HG02840 (cell line): ENCODE results near the gene LRCH2.
"Not testable (repeated sequence)": the region's sequence is repeated elsewhere in the genome, so short reads cannot be mapped to it uniquely, and the experiment has no call there.

ENCODE experiments used
- ATAC-seq: cut with Tn5 transposase; IDR thresholded peaks from one replicate; pipeline ENCODE4 v1.9.1; 2021; ENCODE audit warnings: mild to moderate bottlenecking, moderate library complexity, moderate number of reproducible peaks; ENCODE audit not compliant: unreplicated experiment, low FRiP score

Gene LRCH2, protein sequence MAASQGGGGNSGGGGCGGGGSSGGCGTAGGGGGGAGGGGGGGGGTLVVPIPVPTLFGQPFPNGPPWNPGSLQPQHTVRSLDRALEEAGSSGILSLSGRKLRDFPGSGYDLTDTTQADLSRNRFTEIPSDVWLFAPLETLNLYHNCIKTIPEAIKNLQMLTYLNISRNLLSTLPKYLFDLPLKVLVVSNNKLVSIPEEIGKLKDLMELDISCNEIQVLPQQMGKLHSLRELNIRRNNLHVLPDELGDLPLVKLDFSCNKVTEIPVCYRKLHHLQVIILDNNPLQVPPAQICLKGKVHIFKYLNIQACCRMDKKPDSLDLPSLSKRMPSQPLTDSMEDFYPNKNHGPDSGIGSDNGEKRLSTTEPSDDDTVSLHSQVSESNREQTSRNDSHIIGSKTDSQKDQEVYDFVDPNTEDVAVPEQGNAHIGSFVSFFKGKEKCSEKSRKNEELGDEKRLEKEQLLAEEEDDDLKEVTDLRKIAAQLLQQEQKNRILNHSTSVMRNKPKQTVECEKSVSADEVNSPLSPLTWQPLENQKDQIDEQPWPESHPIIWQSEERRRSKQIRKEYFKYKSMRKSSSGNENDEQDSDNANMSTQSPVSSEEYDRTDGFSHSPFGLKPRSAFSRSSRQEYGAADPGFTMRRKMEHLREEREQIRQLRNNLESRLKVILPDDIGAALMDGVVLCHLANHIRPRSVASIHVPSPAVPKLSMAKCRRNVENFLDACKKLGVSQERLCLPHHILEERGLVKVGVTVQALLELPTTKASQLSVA

DNA sequence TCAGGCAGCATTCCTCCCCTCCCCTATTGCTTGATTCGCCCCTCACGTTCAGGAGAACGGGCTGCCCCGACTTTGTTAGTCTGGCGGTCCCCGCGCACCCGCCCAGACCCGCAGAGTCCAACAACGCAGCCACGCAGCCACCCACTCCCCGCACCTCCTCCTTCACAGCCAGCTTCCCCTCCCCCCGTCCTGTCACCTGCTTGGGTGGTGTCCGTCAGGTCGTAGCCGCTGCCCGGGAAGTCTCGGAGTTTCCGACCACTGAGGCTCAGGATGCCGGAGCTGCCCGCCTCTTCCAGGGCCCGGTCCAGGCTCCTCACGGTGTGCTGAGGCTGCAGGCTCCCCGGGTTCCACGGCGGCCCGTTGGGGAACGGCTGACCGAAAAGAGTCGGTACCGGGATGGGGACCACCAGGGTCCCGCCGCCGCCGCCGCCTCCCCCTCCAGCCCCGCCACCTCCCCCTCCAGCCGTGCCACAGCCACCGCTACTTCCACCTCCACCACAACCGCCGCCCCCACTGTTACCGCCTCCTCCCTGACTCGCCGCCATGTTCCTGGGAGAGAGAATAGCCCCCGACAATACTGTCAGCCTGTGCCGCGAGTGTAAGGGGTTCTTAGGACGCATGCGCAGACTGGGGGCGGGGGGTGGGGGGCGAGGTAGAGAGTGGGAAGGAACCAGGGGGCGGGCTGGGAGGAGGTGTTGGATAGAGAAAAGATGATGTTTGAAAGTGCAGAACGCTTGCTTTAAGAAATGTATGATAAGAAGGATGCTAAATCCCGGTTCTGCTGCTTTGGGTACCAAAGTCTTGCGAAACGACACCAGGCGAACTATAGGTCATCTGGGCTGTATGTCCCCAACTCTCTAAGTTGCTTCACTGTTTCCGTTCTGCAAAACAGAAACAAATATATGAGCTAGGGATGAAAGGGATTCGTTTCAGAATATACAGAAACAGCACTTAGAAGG, at the start of gene LRCH2:
Gene LRCH2 (minus strand): TSS at position 600 of the 959 bp plus-strand sequence. CDS start 55 bp downstream, at position 545.
- ATAC-seq = no peak

DNA sequence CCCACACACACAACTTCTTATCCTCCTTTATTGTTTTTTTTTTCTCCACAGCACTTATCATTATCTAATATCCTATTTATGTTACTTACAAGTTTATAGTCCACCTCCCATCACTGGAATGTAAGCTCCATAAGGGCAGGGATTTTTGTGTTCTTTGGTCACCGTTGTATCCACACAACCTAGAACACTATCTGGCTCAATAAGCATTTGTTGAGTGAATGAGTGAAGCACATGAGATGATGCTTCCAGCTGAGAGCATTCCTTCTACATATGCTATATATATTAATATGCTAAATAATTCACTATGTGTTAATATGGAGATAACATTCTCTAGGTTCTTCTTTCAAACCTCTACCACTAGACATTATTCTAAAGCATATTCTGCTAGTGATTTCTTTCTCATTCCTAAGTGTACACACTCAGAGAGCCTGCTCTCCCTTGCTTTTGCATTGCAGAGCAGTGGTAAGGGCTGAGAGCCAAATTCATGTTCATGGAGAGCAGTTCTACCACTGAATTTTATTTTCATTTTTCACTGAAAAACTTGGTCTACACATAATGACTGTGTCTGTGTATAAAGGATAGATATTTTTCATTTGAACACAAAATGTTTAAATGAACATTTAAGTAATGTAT, 35.3 kb upstream of the LRCH2 start:
- no peak for ATAC-seq

DNA sequence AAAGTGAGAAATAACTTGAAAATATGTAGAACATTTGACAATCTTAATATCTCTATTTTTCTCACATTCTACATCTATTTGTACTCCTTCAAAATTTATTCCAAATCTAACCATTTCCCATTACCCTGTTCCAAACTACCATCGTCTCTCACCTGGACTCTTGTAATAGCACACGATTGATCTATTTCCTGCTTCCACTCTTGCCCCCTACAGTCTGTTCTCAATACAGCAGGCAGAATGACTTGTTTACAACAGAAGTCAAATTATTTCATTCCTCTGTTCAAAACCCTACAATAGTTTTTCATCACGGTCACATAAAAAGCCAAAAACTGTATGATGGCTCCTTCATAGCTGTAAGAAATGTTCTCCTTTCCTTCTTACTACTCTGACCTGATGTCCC, 34.5 kb upstream of the LRCH2 start:
- ATAC-seq = no peak

DNA sequence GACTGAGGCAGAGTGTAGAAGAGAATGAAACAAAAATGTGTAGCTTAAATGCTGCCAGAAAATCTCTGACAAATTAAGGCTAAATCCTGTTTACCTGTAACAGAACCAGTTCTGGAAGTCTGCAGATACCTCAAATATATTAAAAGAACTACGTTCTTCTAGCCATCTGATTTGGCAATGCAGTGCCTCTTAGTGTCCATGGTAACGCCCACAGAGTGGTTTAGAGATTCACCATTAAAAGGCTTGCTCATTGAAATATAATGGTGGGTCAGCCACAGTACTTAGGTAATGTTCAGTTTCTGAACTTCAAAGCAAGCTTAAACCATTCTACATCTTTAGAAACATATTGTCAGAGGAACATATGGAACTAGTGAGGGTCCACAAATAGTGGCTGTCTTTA, 32.4 kb upstream of the LRCH2 start:
- ATAC-seq = no peak

DNA sequence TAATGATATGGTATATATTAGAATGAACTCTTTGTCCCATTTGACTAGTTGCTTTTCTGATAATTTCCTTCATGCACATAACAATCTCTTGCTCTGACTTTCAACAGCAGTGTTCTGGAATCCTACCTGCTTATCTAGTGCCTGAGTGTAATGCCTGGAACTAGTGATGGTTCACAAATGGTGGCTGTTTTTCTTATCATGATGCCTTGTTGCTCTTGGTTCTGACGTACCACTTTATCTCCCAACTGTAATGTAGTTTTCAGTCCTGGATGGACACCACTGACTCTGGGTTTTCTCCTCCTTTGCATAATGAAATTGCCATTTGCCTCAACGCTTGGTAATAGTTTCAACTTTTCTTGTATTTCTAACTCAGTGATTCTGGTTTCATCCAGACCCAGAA, 30.1 kb upstream of the LRCH2 start:
- ATAC-seq = no peak

DNA sequence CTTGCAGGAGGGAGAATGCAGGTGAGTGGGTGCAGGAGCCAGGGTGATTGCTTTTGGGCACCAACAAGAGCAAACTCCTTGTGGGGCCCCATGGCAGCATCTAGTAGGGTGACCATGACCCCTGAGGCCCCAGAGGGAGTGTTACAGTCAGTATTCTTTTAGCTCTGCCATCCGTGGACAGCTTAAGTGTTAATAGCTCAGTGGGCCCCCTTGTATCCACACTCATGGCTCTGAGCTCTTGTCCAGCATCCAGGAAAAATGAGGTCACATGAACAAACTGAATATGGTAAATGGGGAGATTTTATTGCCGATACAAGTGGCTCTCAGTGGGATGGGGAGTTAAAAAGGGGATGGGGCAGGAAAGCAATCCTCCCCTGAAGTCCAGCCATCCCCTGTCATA, 27.3 kb upstream of the LRCH2 start:
- ATAC-seq = no peak

DNA sequence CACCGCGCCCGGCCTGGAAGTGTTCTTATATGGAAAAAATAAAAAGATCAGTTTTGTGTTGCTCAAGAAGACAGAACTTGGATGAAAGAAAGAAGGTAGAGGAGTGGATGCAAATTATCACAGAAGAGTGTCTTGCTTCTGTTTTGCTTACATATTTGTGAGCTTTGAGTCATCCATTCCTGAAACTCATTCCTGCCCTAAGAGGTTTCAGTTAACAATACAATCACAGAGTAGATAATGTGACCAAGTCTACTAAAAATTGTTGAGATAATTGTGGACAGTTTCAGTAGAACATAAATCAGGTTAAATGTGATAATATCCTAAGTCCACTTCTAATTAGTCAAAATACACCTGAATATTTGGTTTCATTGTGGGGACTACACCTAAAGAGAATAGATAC, 26.4 kb upstream of the LRCH2 start:
- no peak for ATAC-seq

DNA sequence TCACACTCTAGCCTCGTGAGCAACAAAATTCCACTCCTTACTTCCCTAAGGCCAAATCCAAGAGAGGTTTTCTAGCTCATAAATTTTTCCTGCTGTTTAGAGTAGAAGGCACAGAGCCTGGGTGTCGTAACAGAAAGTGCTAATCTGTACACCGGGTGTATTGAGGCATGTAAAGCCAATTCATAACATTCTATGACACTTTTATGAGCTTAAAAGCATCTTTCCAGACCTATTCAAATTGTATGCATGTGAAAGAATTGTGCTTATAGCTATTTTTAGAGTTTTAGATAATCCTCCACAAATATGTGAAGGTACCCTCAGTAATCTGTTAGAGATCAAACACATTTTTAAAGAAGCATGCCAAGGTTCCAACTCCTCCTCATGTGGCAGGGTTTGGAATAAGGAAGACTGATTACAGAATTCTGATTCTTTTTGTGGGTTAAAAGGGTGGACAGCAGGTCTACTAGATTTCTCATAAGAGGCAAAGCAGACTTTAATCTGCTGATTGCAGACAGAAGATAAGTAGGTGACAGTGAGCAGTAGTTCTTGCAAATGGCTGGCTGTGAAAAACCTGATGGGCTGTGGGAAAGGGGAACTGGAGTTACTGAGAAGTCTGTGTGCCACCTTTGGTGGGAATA, 25.5 kb upstream of the LRCH2 start:
- no peak for ATAC-seq

DNA sequence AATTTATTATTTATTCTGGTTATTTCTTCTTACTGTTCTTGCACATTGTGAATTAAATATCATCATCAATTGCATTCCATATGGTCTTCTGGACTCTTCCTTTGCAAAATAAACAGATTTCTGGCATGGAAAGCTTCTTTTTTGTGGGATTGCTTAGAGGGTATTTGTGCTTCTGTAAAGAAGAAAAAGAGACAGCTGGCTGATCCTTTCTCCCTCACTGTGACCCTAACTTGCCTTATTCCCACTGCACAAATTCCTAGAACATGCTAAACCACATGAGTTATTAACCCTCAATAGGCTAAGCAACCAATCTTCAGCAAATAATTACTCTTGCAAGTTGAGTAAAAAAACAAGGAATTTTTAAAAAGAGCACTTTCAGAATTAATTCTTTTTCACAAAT, 23.8 kb upstream of the LRCH2 start:
- no peak for ATAC-seq

DNA sequence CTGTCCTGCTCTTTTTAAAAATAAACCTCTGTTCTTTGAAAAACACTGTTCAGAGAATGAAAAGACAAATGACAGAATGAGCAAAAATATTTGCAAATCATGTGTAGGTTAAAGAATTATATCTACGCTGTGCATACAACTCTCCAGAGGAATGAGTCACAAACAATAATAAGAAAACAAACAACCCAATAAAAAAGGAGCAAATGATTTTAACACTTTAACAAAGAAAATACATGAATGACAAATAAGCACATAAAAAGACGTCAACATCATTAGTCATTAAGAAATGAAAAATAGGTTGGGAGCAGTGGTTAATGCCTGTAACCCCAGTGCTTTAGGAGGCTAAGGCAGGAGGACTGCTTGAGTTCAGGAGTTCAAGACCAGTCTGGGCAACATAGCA, 21.1 kb upstream of the LRCH2 start:
- no peak for ATAC-seq

DNA sequence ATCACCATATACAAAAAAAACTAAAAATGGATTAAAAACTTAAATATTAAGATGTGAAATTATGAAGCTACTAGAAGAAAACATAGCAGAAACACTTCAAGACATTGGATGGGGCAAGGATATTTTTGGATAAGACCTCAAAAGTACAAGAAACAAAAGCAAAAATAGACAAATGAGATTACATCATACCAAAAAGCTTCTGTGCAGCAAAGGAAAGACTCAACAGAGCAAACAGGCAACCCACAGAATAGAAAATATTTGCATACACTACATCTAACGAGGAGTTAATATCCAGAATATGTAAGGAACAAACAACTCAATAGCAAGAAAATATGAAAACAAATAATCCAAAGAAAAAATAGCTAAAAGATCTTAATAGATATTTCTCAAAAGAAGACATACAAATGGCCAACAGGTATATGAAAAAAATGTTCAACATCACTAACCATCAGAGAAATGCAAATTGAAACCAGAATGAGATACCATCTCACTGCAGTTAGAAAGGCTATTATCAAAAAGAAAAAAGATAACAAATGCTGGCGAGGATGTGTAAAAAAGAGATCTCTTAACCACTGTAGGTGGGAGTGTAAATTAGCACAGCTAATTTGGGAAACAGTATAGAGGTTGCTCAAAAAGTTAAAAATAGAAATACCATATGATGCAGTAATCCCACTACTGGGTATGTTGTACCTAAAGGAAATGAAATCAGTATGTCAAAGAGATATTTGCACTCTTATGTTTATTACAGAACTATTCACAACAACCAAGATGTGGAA, 17.8 kb upstream of the LRCH2 start:
- no peak for ATAC-seq

DNA sequence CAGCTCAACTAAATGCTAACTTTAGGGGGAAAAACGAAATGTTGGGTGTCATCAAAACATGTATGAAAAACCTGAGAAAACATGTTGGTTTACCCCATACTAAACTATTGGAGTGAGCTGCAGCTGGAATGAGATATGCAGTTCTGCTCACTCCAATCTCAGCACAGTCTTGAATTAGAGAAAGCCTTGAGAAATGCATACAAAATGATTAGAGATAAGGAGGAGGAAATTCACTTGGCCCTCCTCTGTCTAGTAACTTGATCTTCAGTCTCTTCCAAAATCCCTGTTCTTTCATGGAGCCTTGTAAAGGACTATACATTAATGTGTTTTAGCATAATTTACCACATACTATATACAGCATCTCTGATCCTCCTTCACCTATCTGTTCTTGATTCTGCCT, 3.2 kb upstream of the LRCH2 start:
- no peak for ATAC-seq

DNA sequence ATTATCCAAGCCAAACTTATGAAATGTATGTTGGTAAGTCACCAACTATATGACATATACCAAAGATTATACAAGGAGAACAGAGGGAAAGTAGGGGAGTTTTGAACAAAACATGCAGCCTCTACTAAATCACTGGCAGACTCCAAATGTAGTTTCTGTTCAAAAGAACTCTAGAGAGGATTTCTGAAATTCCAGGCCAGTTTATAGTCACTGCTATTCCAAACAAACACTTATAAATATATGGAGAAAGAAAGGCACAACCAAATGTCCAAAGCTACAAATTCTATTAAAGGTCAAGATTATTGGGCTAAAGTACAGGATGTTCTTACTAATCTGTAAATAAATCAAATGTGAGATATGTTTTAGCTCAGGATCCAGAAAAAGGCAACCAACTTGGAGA, 2.7 kb upstream of the LRCH2 start:
- no peak for ATAC-seq

DNA sequence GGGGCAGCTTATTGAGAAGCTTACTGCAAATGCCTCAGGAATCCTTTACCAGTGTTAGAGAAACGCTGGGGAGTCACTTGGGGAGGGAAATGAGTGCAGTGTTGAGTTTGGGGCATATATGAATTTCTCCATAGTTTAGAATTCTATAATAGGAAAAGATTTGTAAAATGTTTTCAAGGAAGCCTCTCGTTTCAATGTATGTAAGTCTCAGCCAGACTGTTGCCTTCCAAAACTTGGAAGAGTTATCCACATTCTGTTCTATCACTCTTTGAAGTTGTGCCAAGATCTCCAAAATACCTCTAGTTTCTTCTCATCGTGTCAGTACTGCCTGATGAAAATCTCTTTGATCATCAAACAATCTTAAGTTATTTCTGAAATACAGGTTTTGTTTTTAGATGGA, 565 bp upstream of the LRCH2 start:
- ATAC-seq = no peak

DNA sequence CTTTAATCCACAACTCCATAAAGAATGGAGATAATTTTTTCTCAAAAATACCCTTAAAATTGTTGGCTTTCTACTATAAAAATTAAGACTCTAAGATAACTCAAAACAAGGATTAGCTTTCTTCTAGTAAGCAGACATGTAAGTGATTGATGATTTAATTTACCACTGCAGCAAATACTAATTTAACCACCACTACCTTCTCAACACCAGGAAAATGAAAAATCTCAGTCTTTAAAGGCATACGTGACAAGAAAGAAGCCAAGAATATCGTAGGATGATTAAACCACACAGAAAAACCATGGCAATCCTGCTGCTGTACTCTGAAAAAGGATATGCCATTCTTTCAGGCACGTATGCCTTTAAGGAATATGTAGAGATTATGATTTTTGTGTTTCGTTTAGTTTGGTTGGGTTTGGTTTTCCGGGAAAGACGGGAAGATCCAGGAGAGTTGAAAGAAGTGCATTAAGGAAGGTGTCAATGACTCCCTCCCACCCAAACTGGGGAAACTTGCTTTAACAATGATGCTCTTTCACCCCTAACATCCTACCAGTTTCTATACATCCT, 881 bp downstream of the LRCH2 start:
- ATAC-seq = no peak

DNA sequence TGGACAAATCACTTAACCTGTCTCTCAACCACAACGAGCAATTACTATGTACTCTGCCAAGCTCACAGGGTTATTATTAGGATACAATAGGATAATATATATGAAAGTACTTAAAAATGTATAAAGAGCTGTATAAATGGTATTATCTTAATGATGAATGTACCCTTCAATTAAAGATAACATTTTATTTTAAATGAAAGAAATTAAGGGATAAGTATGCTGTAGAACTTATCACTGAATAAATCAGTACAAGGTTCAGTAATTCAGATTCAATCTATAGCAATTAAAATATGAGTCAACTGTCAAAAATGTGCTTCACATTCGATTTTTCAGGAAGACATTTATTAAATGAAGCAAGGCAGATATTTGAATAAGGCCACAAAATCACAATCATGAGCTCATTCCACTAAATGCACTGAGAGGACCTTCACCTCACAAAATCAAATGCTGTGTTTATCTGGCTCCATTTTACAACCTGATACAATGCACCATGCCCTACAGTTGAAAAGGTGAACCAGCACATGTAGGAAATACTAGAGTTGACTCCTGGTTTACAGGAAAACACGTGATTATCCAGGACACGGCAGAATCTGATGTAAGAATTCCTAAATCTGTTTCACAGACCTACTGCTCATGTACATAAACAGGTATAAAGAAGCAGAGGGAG, 4.4 kb downstream of the LRCH2 start:
- no peak for ATAC-seq

DNA sequence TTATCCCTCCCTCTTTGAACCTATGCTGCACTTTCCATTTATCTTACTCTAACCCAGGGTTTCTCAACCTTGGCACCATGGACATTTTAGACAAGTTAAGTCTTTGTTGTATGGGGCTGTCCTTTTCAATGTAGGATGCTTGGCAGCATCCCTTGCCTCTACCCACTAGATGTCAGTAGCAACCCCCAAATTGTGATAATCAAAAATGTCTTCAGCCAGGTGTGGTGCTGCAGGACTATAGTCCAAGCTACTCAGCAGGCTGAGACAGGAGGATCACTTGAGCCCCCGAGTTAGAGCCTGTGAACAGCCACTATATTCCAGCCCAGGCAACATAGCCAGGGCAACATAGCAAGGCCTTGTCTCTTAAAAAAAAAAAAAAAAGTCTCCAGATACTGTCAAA, 7.0 kb downstream of the LRCH2 start:
- ATAC-seq = no peak

DNA sequence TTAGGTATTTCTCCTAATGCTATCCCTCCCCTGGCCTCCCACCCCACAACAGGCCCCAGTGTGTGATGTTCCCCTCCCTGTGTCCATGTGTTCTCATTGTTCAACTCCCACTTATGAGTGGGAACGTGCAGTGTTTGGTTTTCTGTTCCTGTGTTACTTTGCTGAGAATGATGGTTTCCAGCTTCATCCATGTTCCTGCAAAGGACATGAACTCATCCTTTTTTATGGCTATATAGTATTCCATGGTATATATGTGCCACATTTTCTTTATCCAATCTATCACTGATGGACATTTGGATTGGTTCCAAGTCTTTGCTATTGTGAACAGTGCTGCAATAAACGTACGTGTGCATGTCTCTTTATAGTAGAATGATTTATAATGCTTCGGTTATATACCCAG, 16.6 kb downstream of the LRCH2 start:
- ATAC-seq = not testable (repeated sequence)
